ENCODE measurements around the gene KMO.

KMO gene

GRCh38 chr1:241593186-241593585 lies 61.0 kb downstream of the KMO start:
- DNase-seq (ENCODE audit: low spot score): no peak

GRCh38 chr1:241596633-241597032 lies 64.5 kb downstream of the KMO start:
- no peak for DNase-seq (ENCODE audit: low spot score)

- no peak for DNase-seq (ENCODE audit: low spot score)
Observed at GRCh38 chr1:241598249-241598648, 66.1 kb downstream of the KMO start.

DNA sequence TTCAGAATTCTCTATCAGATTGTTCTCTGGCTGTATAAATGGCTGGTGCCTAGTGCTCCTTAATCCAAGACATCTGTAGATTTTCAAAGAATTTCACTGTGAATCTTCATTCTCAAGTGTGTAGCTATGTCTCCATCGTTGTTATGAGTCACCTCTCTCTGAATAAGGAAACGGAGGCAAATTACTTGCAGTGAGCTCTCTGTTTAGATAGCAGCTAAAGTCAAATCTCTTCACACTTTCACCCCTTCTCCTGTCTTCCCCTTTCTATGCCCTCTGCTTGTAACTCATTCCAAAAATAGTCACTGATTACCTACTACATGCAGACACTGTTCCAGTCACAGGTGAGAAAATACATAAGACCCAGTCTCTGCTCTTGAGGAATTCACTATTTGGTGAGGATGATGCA lies 68.3 kb downstream of the KMO start:
- DNase-seq (ENCODE audit: low spot score): no peak

DNA sequence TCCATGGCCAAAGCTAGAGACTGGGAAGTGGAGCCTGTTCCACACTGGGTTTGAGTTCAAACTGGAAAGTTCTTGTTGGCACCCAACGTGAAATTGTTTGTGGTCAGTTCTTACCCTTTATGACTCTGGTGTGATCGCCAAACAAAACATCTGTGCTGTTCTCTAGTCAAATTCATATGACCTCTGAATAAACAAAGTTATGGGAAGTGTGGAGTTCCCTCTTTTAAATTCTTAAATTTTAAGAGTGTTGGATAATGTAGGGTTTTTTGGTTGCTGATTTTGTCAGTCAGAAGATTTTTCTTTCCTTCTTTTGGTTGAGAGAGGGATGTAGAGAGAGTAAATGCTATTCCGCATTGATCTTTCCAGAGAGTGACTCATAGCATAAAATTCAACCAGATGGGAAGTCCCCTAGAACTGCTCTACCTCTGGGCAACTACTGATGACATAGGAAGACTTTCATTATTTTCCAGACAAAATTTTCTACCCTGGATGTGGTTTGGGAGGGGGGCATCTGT lies 71.6 kb downstream of the KMO start:
- no peak for DNase-seq (ENCODE audit: low spot score)

DNA sequence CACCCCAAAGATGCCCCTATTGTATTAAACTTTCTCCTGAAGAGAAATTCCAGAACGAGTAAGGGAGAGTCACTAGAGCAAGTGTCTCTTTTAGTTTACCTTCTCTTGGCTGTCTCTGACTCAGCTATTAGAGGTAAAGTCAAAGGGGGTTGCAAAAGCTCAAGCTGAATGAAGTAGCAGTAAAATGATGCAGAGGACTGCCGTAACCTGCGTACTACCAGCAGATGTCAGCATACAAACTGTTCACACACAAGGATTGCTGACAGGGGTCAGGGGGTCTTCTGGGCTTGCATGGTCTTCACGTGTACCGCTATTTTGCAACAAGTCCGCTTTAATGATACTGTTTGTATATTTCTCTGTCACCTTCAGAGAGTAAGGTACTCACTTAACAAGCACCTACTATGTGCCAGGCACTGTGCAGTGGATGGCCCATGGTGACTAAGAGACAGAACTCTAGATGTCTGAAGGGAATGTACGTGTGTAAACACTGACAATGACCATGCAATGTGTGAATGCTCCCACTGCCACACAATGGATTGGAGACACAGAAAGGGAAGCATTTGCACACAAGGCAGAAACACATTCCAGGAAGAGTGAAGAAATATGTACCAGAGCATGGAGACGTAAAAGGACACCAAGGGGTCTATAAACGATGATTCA lies 73.1 kb downstream of the KMO start:
- peak; percentile 42 for DNase-seq (ENCODE audit: low spot score)

GRCh38 chr1:241606544-241606943 lies 74.4 kb downstream of the KMO start:
- DNase-seq (ENCODE audit: low spot score): no peak

- no peak for DNase-seq (ENCODE audit: low spot score)
Observed at GRCh38 chr1:241607497-241607896, 75.3 kb downstream of the KMO start.

- no peak for DNase-seq (ENCODE audit: low spot score)
Observed at GRCh38 chr1:241608379-241609033, 76.3 kb downstream of the KMO start.

DNA sequence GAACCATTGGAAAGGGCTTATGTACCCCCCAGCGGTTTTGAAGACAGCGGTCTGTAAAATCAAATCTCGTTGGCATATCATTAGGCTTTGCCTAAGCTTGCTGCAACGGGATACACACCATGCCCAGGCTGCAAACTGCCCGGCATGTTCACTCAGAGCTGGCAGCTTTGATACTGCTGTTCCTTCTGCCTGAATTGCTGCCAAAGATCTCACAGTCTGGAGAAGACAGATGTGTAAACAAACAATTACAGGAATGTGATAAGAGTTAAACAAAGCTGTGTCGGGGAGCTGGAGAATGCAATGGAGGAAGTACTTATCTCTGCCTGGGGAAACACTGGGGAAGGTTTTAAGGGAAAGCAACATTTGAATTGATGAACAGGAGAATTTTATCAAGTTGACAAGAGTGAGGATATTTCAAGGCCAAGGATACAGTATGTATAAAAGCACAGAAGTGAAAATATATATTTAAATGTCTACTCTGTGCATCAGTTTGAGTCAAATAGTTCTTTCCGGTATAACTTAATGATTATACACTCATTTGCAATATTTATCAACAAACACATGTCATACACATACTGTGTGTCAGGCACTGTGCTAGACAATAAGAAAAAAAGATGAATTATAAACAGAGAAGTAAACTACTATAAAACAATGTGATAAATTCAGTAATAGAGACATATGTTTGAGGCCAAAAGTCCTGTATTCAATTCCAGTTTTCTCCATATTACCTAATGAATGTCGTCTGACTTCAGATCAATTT lies 78.1 kb downstream of the KMO start:
- no peak for DNase-seq (ENCODE audit: low spot score)

DNA sequence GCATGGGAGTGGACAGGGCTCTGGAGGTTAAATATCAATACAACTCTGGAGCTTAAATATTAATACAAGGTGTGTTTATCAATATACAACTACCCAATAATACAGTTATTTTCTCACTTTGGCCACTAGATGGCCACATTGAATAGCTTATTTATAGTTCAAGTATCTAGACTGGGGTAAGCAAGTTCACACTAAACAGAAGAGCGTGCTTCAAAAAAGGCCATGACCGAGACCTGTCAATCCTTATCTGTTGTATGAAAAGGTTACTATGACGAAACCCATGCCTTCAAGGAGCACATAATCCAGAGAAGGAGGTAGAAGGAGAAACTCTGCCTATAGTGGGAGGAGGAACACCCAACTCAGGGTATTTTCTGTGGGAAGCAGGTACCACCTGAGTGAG lies 78.9 kb downstream of the KMO start:
- peak; percentile 19 for DNase-seq (ENCODE audit: low spot score)

DNA sequence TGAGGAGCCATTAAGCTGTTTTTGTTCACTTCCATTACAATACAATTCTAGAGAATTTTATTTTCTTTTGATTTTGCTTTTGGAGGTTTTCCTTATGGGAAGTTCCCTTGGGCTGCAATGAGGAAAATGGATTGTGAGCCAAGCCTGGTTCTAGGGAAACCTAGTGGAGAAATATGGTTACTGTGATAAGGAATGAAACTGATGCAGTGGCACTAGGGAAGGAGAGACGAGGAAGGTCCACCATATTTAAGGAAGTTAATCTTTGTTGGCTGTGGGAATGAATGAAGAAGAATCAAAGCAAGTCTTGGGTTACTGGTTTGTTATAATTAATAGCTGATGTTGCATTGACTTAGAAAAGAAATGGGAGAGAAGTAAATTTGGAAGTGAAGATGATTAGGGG lies 79.6 kb downstream of the KMO start:
- no peak for DNase-seq (ENCODE audit: low spot score)

- DNase-seq (ENCODE audit: low spot score): no peak
Observed at GRCh38 chr1:241612533-241613477, 80.6 kb downstream of the KMO start.

- DNase-seq (ENCODE audit: low spot score): no peak
Observed at GRCh38 chr1:241614144-241614543, 82.0 kb downstream of the KMO start.

- DNase-seq (ENCODE audit: low spot score): no peak
Observed at GRCh38 chr1:241614572-241614971, 82.4 kb downstream of the KMO start.

- no peak for DNase-seq (ENCODE audit: low spot score)
Observed at GRCh38 chr1:241615043-241615974, 83.1 kb downstream of the KMO start.

DNA sequence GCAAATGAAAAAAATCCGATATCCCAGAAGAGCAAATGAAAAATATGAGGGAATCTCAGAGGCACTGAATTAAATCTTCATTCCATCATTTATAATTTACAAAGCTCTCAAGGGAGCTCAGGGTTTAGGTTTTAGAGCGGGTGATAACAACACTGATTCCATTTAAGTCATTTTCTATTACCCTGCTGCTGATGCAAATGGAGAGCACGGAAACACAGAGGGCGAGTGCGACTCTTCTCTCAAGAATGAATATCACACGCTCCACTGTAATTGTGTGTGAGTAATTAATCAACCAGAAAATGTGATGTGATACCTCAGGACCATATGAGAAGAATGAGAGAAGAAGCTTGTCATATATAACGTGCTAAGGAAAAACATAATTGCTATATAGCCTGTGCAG lies 85.2 kb downstream of the KMO start:
- no peak for DNase-seq (ENCODE audit: low spot score)

DNA sequence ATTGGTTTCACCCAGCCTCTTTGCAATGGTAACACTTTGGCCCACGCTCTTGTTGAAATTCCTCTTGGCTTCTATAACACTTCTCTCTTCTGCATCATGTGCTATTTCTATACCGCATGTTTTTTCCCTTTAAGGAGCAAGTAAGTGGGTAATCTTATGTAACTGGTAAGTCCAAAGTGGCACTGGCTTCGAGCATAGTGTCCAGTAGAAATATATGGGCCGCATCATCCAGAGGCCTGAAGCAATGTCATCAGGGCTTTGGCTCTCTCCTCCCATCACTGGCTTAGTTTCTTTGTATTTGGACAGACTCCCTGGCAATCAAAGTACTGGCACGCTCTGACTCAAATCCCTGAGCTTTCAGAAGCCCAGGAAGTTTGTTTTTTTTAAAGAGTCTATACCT lies 90.5 kb downstream of the KMO start:
- DNase-seq (ENCODE audit: low spot score): no peak

GRCh38 chr1:241624935-241625334 lies 92.8 kb downstream of the KMO start:
- no peak for DNase-seq (ENCODE audit: low spot score)

DNA sequence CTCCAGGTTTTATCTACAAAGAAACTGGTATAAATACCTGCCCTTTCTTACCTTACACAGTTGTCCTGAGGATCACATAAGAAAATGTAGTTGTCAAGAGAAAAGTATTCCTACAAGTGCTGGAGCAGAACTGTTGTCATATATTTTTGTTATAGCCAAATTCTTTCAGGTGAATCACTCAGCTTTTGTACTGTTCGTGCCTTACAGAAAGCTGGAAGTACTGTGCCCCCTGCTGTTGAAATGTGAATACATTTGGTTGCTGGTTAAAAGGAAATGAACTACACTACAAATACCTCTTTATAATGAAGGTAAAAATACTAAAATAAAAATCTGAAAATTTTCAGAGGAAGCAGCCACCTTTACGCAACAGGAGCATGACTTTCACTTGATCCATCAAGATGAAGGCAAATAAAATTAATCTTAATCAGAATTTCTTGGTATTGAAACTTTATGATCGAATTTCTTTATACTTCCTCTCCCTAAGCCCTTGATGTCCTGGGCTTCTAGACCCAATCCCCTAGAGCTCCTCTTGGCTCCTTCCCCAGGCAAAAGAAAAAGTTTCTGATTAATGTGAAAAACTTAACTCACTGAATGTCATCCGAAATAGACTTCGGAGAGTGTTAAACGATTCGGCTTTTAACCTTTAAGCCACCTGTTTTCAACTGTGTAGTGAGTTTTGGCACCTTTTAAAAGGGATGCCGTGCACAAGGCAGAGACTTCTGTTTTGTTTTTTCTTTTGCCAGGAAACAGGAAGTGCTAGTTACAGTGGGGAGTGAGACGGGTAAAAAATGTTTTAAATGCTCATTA lies 95.5 kb downstream of the KMO start:
- DNase-seq (ENCODE audit: low spot score): no peak
